NCI-H1694 treated with DMSO at 0.1 percent for 48 hours (cell line): Measurements from ENCODE around the gene PALLD.
"Not testable (repeated sequence)": the region's sequence is repeated elsewhere in the genome, so short reads cannot be mapped to it uniquely, and the experiment has no call there.

ENCODE experiments used
- DNase-seq: peaks from one replicate; lab custom pipeline; 2025; lab: John Stamatoyannopoulos, UW

The PALLD gene

GRCh38 chr4:168707205-168707604 is 210.4 kb downstream of the PALLD start:
- no peak for DNase-seq

- DNase-seq, result no peak
These were observed 211.3 kb downstream of the PALLD start for GRCh38 chr4:168708108-168708507.

GRCh38 chr4:168710353-168710946 is 213.6 kb downstream of the PALLD start:
- no peak for DNase-seq

GRCh38 chr4:168711197-168712140 is 214.6 kb downstream of the PALLD start:
- no peak for DNase-seq

GRCh38 chr4:168712316-168712890 is 215.6 kb downstream of the PALLD start:
- no peak for DNase-seq

- DNase-seq, result no peak
These were observed 216.4 kb downstream of the PALLD start for GRCh38 chr4:168713253-168713652.

GRCh38 chr4:168715896-168716295 is 219.0 kb downstream of the PALLD start:
- DNase-seq, result no peak

GRCh38 chr4:168716406-168717129 is 219.7 kb downstream of the PALLD start:
- DNase-seq, result no peak

GRCh38 chr4:168717847-168718246 is 221.0 kb downstream of the PALLD start:
- no peak for DNase-seq

- DNase-seq, result no peak
These were observed 222.9 kb downstream of the PALLD start for GRCh38 chr4:168719725-168720124.

GRCh38 chr4:168720396-168720900 is 223.6 kb downstream of the PALLD start:
- DNase-seq, result no peak

GRCh38 chr4:168722391-168722790 is 225.5 kb downstream of the PALLD start:
- DNase-seq, result no peak

GRCh38 chr4:168723020-168723419 is 226.2 kb downstream of the PALLD start:
- DNase-seq, result no peak

- DNase-seq, result no peak
These were observed 226.7 kb downstream of the PALLD start for GRCh38 chr4:168723569-168723968.

- no peak for DNase-seq
These were observed 227.4 kb downstream of the PALLD start for GRCh38 chr4:168724243-168724642.

GRCh38 chr4:168724686-168725411 is 228.0 kb downstream of the PALLD start:
- no peak for DNase-seq

- no peak for DNase-seq
These were observed 229.1 kb downstream of the PALLD start for GRCh38 chr4:168725930-168726329.

- DNase-seq, result not testable (repeated sequence)
These were observed 230.3 kb downstream of the PALLD start for GRCh38 chr4:168727181-168727580.

GRCh38 chr4:168731006-168731636 is 234.3 kb downstream of the PALLD start:
- DNase-seq, result no peak

- no peak for DNase-seq
These were observed 235.0 kb downstream of the PALLD start for GRCh38 chr4:168731706-168732414.
